IPS-15b (cell line): Measurements from ENCODE around the gene GIPC3.
"Not testable (repeated sequence)": the region's sequence is repeated elsewhere in the genome, so short reads cannot be mapped to it uniquely, and the experiment has no call there.

ENCODE experiments used
- H3K27me3 ChIP-seq: one replicate; pipeline ENCODE4 v1.6.1; 2013; ENCODE audit warnings: low read length; ENCODE audit not compliant: control insufficient read depth, insufficient read depth
- H3K36me3 ChIP-seq: one replicate; pipeline ENCODE4 v1.6.1; 2013; ENCODE audit warnings: low read length; ENCODE audit not compliant: control insufficient read depth, insufficient read depth
- H3K4me1 ChIP-seq: one replicate; pipeline ENCODE4 v1.6.1; 2013; ENCODE audit warnings: mild to moderate bottlenecking, low read length; ENCODE audit not compliant: control insufficient read depth, insufficient read depth
- H3K4me3 ChIP-seq: one replicate; pipeline ENCODE4 v1.5.1; 2013; ENCODE audit warnings: low read depth, low read length
- H3K9ac ChIP-seq: one replicate; pipeline ENCODE4 v1.6.1; 2013; ENCODE audit warnings: low read depth, mild to moderate bottlenecking, low read length
- H3K9me3 ChIP-seq: one replicate; pipeline ENCODE4 v1.6.1; 2013; ENCODE audit warnings: mild to moderate bottlenecking, low read length; ENCODE audit not compliant: control insufficient read depth, insufficient read depth

GIPC3 gene

DNA sequence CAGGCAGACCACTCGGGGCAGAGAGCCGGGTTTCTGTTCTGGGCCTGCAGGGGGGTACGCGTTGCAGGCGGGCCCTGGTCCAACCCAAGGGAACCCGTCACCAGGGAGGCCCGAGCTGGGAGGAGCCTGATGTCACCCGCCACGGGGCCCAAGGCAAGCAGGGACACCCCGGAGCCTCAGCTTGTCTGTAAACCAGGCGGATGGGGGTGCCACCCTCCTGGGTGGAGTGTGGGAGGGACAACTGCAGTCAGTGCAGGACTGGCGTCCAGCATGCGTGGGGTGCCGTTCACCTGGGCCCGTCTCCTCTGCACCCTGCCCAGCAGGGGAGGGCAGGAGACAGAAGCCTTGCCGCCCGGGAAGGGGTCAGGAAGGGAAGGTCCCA, 34.3 kb downstream of the GIPC3 start:
- Histone ChIP-seq H3K27me3 (no peaks in the 10 kb centered on the region), H3K9ac (no peak overlapping the region), H3K9me3 (no peaks in the 10 kb centered on the region), H3K36me3 (peaks cover 14% of the 10 kb centered on the region), H3K4me3 (no peak overlapping the region), H3K4me1 (no peaks in the 10 kb centered on the region)

DNA sequence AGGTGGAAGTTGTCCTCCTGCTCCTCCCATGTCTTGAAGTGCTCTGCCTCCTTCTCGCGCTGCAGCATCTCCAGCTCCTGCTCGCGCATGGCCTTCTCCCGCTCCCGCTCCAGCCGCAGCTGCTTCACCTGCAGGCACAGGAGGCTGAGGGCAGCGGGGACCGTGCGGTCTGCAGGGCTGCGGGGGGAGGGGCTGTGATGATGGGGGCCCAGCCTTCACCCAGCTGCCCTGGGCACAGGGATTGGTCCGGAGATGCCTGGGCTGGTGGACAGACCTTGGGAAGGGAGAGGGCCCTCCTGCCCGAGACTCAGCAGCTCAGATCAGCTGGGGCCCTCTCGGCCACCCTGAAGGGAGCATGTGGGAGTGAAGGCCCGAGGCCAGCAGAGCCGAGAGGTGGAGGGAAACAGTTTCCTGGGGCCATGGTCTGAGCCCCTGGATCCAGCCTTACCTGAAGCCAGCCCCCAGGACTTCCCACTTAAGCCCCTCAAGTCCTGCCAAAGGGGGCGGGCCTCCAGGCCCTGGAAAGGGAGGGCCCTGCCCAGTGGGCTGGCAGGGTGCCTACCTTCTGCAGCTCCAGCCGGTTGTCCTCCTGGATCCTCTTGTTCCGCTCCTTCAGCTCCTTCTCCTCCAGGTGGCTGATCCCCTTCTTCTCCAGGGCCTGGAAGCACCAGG, 35.0 kb downstream of the GIPC3 start:
- Histone ChIP-seq H3K4me1 (no peaks in the 10 kb centered on the region), H3K36me3 (peaks cover 14% of the 10 kb centered on the region), H3K9me3 (no peaks in the 10 kb centered on the region), H3K27me3 (no peaks in the 10 kb centered on the region), H3K4me3 (no peak overlapping the region), H3K9ac (no peak overlapping the region)

DNA sequence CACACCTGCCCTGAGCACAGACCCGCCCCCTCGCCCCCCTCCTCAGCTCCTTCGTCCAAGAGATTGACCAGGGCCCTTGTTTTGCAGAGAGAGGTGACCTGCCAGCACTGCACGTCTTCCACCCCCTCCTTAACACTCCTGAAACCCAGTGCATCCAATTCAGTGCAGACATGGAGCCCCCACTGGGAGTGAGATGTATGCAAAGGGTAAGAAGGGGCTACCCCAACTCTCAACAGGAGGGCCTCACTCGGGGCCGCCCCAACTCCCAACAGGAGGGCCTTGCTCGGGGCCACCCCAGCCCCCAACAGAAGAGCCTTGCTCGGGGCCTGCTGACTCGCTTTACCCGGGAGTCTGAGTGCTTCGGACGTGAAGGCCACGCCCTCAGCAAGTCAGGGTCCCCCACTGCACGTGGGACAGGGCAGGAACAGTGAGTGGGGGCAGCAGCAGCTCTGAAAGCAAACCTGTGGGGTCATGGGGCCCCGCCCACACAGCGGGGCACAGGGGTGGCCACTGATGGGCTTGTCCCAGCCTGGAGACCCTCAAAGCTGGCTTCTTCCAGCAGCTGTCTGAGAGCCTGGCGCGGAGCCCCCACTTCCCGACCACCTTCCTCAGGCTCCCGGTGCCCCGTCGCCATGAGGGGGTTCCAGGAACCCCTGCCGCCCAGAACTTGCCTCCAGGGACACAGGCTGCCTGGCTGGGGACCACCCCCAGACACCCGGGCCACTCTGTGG, 35.7 kb downstream of the GIPC3 start:
- no peaks in the 10 kb centered on the region for H3K4me1 ChIP-seq
- peaks cover 14% of the 10 kb centered on the region for H3K36me3 ChIP-seq
- no peaks in the 10 kb centered on the region for H3K27me3 ChIP-seq
- no peak overlapping the region for H3K4me3 ChIP-seq
- no peaks in the 10 kb centered on the region for H3K9me3 ChIP-seq
- H3K9ac ChIP-seq = no peak overlapping the region

DNA sequence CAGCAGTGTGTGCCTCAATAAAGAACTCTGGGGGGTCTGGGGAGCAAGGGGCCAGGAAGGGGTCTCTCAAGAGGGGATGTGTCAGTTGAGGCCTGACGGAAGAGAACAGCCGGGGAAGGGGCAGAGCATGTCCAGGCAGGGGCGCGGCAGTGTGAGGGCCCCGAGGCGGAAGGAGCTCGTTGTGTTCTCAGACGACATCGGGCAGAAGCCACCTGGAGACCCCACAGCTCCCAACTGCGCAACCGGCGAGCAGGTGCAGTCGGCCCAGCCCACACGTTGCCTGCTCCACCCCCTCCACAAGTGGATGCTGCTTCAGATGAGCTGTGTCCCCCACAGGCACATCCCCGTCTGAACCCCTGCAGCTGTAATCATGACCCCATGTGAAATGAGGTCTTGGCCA, 36.4 kb downstream of the GIPC3 start:
- H3K9me3 ChIP-seq = no peaks in the 10 kb centered on the region
- H3K27me3 ChIP-seq = no peaks in the 10 kb centered on the region
- H3K9ac ChIP-seq = no peak overlapping the region
- peaks cover 14% of the 10 kb centered on the region for H3K36me3 ChIP-seq
- no peak overlapping the region for H3K4me3 ChIP-seq
- H3K4me1 ChIP-seq = no peaks in the 10 kb centered on the region

DNA sequence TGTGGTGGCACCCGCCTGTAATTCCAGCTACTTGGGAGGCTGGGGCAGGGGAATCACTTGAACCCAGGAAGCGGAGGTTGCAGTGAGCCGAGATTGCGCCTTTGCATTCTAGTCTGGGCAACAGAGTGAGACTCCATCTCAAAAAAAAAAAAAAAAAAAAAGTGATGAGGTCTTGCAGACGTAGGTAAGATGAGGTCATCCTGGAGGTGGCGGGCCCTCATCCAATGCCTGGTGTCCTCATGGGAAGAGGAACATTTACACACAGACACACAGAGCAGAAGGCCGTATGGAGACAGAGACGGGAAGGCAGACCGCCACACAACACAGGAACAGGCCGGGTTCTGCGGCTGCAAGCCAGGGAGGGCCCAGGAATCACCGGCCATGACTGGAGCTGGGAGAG, 36.9 kb downstream of the GIPC3 start:
- Histone ChIP-seq H3K9me3 (no peaks in the 10 kb centered on the region), H3K27me3 (no peaks in the 10 kb centered on the region), H3K36me3 (peaks cover 13% of the 10 kb centered on the region), H3K4me1 (no peaks in the 10 kb centered on the region), H3K9ac (no peak overlapping the region), H3K4me3 (no peak overlapping the region)

DNA sequence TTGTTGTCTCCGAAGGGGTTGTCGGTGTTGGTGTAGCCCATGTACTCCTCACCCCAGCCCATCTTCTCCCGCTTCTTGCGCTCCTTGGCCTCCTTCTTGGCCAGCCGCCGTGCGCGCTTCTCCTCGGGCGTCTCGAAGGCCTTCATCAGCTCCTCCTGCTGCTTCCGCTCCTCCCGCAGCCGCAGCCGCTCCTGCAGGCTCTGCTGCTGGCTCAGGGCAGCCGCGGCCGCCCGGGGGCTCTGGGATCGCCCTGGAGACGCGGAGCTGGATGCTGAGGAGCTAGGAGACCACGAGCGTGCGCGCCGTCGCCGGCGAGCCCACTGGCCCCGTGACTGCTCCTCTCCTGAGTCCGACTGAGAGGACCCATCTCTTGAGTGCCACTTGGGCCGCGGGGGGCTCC, 38.4 kb downstream of the GIPC3 start:
- no peaks in the 10 kb centered on the region for H3K9me3 ChIP-seq
- no peak overlapping the region for H3K9ac ChIP-seq
- H3K27me3 ChIP-seq = no peaks in the 10 kb centered on the region
- no peak overlapping the region for H3K4me3 ChIP-seq
- peaks cover 9% of the 10 kb centered on the region for H3K36me3 ChIP-seq
- H3K4me1 ChIP-seq = no peaks in the 10 kb centered on the region

DNA sequence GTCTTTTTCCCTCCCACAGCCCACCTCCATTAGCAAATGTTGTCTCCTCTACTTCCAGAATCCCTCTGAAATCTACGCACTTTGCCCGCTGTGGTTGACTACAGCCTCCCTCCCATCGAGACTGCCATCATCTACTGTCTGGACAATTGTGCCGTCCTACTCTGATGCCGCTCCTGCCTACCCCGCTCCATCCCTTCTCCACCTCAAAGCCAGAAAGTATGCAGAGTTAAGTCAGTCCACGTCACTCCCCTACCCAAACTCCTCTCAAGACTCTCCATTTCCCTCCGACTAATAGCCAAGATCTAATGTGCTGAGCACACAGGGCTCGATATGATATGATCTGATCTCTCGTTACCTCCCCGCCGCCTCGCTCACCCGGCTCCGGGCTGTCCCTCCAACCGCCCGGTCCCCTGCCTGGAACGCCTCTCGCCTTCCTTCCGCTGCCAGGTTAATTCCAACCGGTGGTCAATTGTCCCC, 40.8 kb downstream of the GIPC3 start:
- H3K9me3 ChIP-seq = no peaks in the 10 kb centered on the region
- peak overlapping the region; percentile 81 for H3K4me3 ChIP-seq
- H3K9ac ChIP-seq = peak overlapping the region; percentile 94
- no peaks in the 10 kb centered on the region for H3K27me3 ChIP-seq
- peaks cover under 1% of the 10 kb centered on the region for H3K36me3 ChIP-seq
- no peaks in the 10 kb centered on the region for H3K4me1 ChIP-seq

DNA sequence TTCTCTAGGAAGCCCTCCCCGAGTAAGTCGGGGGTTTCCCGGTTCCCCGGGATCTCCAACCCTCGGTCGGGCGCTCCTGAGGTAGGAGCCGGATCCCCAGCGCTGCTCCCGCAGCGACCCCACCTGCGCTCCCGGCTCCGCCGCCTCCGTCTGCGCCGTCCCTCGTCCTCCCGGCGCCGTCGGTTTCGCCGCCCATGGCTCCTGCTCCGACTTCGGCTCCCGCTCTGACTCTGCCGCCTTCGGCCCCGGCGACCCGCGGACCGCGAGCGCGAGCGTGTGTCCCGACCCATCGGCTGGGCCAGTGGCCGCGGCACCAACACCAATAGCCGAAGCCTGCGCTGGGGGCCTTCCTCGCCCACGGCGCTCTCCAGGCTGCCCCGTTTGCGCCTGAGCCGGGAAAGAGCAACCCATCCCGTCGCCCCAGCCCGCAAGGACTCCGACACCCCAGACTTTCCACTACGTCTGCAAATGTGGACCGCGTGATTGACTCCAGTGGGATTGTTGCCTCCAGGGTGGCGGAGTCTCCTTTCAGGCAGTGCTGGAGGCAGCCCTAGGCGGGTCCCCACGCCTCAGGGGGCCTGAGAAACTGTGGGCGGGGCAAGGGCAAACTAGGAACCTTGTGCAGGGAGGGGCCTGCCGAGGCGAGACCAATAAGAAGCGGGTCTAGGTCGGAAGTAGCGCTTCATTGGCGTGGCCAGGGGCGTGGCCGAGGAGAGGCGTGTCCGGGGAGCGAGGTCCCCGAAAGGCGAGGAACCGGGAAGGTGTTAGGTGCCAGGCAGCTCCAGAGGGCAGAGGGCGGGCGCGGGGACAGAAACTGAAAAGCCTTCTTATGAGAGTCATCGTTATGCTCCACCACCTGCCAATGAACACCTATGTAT, 41.4 kb downstream of the GIPC3 start, which contains the start of gene CACTIN:
CACTIN (minus strand) TSS at position 318 of the 878 bp plus-strand sequence; CDS start at position 290, 28 bp downstream.
- Histone ChIP-seq H3K36me3 (peaks cover under 1% of the 10 kb centered on the region), H3K4me3 (peak within 1 kb of the TSS; percentile 81), H3K4me1 (no peaks in the 10 kb centered on the region), H3K9me3 (no peaks in the 10 kb centered on the region), H3K27me3 (no peaks in the 10 kb centered on the region), H3K9ac (peak within 1 kb of the TSS; percentile 94)

DNA sequence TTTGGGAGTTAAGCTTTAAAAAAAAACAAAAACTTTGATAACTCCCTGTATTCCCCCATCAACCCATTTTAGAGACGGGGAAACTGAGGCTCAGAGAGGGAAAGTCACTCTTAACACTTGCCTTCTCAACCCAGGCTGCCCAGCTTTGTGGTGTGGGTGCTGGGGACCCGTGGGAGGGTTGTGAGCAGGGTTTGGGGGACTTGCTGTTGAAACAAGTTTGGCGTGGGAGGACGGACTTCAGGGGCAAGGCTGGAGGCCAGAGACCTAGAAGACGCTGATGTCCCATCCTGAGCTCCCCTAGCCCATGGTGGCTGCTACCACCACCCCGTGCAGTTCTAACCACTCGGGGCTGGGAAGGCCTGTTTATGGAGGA, 42.1 kb downstream of the GIPC3 start:
- H3K36me3 ChIP-seq = peaks cover 7% of the 10 kb centered on the region
- no peaks in the 10 kb centered on the region for H3K4me1 ChIP-seq
- H3K9me3 ChIP-seq = no peaks in the 10 kb centered on the region
- no peak overlapping the region for H3K9ac ChIP-seq
- H3K4me3 ChIP-seq = no peak overlapping the region
- H3K27me3 ChIP-seq = no peaks in the 10 kb centered on the region

DNA sequence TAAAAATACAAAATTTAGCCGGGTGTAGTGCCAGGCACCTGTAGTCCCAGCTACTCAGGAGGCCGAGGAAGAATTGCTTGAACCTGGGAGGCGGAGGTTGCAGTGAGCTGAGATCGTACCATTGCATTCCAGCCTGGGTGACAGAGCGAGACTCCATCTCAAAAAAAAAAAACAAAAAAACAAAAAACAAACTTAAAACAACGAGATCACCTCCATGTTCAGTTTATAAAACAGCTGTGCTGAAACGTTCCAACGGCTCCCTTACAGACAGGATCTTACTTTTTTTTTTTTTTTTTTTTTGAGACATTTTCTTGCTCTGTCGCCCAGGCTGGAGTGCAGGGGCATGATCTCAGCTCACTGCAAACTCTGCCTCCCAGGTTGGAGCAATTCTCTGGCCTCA, 43.5 kb downstream of the GIPC3 start:
- peaks cover 13% of the 10 kb centered on the region for H3K36me3 ChIP-seq
- H3K9ac ChIP-seq, H3K27me3 ChIP-seq, H3K4me3 ChIP-seq, H3K9me3 ChIP-seq, H3K4me1 ChIP-seq: not testable (repeated sequence)

DNA sequence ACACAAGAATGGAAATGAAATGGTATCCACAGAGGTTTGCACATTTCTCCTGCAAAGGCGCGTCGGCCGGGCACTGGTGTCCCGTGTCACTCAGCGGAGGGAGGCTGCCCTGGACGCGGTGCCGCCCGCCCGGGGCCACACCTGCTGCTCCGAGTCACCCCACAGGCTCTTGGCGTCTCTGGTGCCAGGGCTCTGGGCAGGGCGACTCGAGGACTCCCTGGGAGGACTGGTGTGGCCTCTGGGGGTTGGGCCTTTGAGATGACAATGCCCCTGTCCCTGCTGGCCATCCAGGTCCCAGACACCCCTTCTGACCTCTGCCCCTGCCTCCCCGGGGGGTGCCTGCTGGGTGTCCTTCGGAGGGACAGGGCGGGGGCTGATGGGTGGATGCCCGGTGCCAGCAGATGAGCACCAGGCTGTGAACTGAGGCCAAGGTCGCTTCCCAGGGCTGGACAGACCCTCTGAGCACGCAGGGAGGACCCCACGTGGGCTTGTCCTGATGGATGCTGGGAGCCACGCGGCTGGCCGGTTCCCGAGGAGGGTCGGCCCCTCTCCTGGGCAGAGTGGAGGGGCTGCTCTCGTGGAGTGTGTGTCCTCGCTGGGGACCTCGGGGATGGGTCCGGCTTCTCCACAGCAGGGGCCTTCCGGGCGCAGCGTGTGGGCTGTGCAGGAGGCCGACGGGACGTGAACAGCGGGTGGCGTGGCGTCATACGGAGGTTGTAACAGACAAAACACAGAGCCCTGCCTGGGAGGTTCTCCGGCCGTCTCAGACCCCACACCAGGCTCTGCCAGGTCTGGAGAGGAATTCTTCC, 46.0 kb downstream of the GIPC3 start:
- no peak overlapping the region for H3K9ac ChIP-seq
- H3K36me3 ChIP-seq = peaks cover 13% of the 10 kb centered on the region

More for the DNA sequence above, 46.0 kb downstream of the GIPC3 start:
- no peaks in the 10 kb centered on the region for H3K27me3 ChIP-seq
- H3K4me3 ChIP-seq = no peak overlapping the region
- no peaks in the 10 kb centered on the region for H3K4me1 ChIP-seq
- H3K9me3 ChIP-seq = no peaks in the 10 kb centered on the region
